AG08395 (cell line): Measurements from ENCODE around the gene HDHD2.
A peak's percentile ranks its signal among the peaks of the same experiment; 100 is the strongest.
"Not testable (repeated sequence)": the region's sequence is repeated elsewhere in the genome, so short reads cannot be mapped to it uniquely, and the experiment has no call there.

ENCODE experiments used
- DNase-seq: peaks from one replicate; pipeline ENCODE4 v3.0.0; 2012; ENCODE audit warnings: mixed read lengths, low spot score

The HDHD2 gene

GRCh38 chr18:47150029-47150823, at the start of gene HDHD2:
Gene HDHD2 (minus strand): TSS chr18:47150500. CDS start chr18:47136439, 14,061 bp downstream.
- peak; percentile 90 for DNase-seq

- DNase-seq: not testable (repeated sequence)
Measured at GRCh38 chr18:47195961-47196360, 45.7 kb upstream of the HDHD2 start.

GRCh38 chr18:47191961-47192360, 41.7 kb upstream of the HDHD2 start:
- no peak for DNase-seq

- DNase-seq: no peak
Measured at GRCh38 chr18:47187721-47188120, 37.4 kb upstream of the HDHD2 start.

GRCh38 chr18:47184419-47185050, 34.2 kb upstream of the HDHD2 start:
- no peak for DNase-seq

GRCh38 chr18:47182156-47182555, 31.9 kb upstream of the HDHD2 start:
- DNase-seq: not testable (repeated sequence)

GRCh38 chr18:47180765-47181164, 30.5 kb upstream of the HDHD2 start:
- no peak for DNase-seq

GRCh38 chr18:47179520-47179919, 29.2 kb upstream of the HDHD2 start:
- no peak for DNase-seq

GRCh38 chr18:47175898-47176575, 25.7 kb upstream of the HDHD2 start, which contains the start of gene IER3IP1:
Gene IER3IP1 (minus strand): TSS chr18:47176364. CDS start chr18:47176277, 87 bp downstream.
- DNase-seq: peak; percentile 93

- DNase-seq: no peak
Measured at GRCh38 chr18:47175283-47175897, 25.1 kb upstream of the HDHD2 start.

GRCh38 chr18:47174545-47175116, 24.3 kb upstream of the HDHD2 start:
- no peak for DNase-seq

GRCh38 chr18:47172476-47172875, 22.2 kb upstream of the HDHD2 start:
- DNase-seq: no peak

GRCh38 chr18:47168913-47169312, 18.6 kb upstream of the HDHD2 start:
- DNase-seq: no peak

GRCh38 chr18:47168509-47168908, 18.2 kb upstream of the HDHD2 start:
- no peak for DNase-seq

GRCh38 chr18:47166294-47166693, 16.0 kb upstream of the HDHD2 start:
- no peak for DNase-seq

GRCh38 chr18:47163241-47163640, 12.9 kb upstream of the HDHD2 start:
- DNase-seq: peak; percentile 50

- DNase-seq: no peak
Measured at GRCh38 chr18:47160256-47160655, 10.0 kb upstream of the HDHD2 start.

GRCh38 chr18:47158404-47158803, 8.1 kb upstream of the HDHD2 start:
- DNase-seq: not testable (repeated sequence)

- DNase-seq: no peak
Measured at GRCh38 chr18:47151439-47151838, 1.1 kb upstream of the HDHD2 start.

GRCh38 chr18:47150824-47151366, 595 bp upstream of the HDHD2 start:
- no peak for DNase-seq

- DNase-seq: no peak
Measured at GRCh38 chr18:47149457-47150028, 757 bp downstream of the HDHD2 start.
